Measurements from ENCODE around the gene CRAT. TPM values are rescaled to one million over a fixed set of nuclear protein-coding genes. Genes with fewer than 3 reads are reported as not detected.
A peak's percentile ranks its signal among the peaks of the same experiment; 100 is the strongest.
"Not testable (repeated sequence)": the region's sequence is repeated elsewhere in the genome, so short reads cannot be mapped to it uniquely, and the experiment has no call there.

Gene CRAT
- total and polyA plus RNA-seq, 7 experiments from 2014 or later = 7.2 to 20.1 (median 11.4) TPM

- CTCF ChIA-PET = interaction anchor here (0.6 kb wide), 2 partner anchors 30 to 1318 kb away, joined by 3 read pairs; no protein-coding TSS in a partner anchor
- Mint-ChIP-seq H3K4me1 (peaks cover 11 to 25% (median 15%) of the 10 kb centered on the region in 7 donors), H3K27me3 (no peaks in the 10 kb centered on the region), H3K4me3 (no peak overlapping the region), H3K9me3 (no peaks in the 10 kb centered on the region), H3K36me3 (peaks cover 0 to 19% (median 5%) of the 10 kb centered on the region in 5 donors), H3K27ac (no peak overlapping the region)
- Histone ChIP-seq H3K4me1 (ENCODE audit: control insufficient read depth in 2 of 2, insufficient read depth in 2 of 2, low read length in 2 of 2) (peaks cover 4% of the 10 kb centered on the region in 2 donors), H3K4me3 (ENCODE audit: low read length) (no peak overlapping the region), H3K9me3 (ENCODE audit: control insufficient read depth in 2 of 3, low read length in 3 of 3) (no peaks in the 10 kb centered on the region), H3K27ac (ENCODE audit: low read depth, low read length) (no peak overlapping the region), H3K36me3 (ENCODE audit: control insufficient read depth in 2 of 3, insufficient read depth in 3 of 3, low read length in 3 of 3) (peaks cover 0 to 28% (median 6%) of the 10 kb centered on the region in 3 experiments), H3K27me3 (ENCODE audit: control insufficient read depth in 2 of 2, insufficient read depth in 2 of 2, low read length in 2 of 2) (no peaks in the 10 kb centered on the region)
- DNase-seq (no peak), ATAC-seq (no peak)
- POLR2A ChIA-PET = no interaction called here
- intact Hi-C loops (cut with micrococcal nuclease) = loop anchor here in 1 of 2 donors (10.0 kb wide), 1 partner anchor 926 kb away; the partner anchor contains the start of gene FNBP1
Measured at GRCh38 chr9:129118799-129119198, 8.2 kb upstream of the CRAT start.

- Histone ChIP-seq H3K27me3 (ENCODE audit: control insufficient read depth in 2 of 2, insufficient read depth in 2 of 2, low read length in 2 of 2) (no peaks in the 10 kb centered on the region), H3K4me1 (ENCODE audit: control insufficient read depth in 2 of 2, insufficient read depth in 2 of 2, low read length in 2 of 2) (peaks cover 10% of the 10 kb centered on the region in 2 donors), H3K4me3 (ENCODE audit: low read length) (no peak overlapping the region), H3K27ac (ENCODE audit: low read depth, low read length) (no peak overlapping the region), H3K36me3 (ENCODE audit: control insufficient read depth in 2 of 3, insufficient read depth in 3 of 3, low read length in 3 of 3) (peaks cover 0 to 8% (median 0%) of the 10 kb centered on the region in 3 experiments), H3K9me3 (ENCODE audit: control insufficient read depth in 2 of 3, low read length in 3 of 3) (no peaks in the 10 kb centered on the region)
- ChIA-PET CTCF (interaction anchor here (0.7 to 2.3 kb wide), 3 partner anchors 16 to 511 kb away, joined by 3 to 7 read pairs (median 3); no protein-coding TSS in a partner anchor), POLR2A (interaction anchor here (1.2 kb wide), 1 partner anchor 33 kb away, joined by 3 read pairs; the partner anchor contains the start of gene DOLPP1)
- peak overlapping the region in 3 of 9 donors; percentile 13 to 38 (median 20) for H3K27ac Mint-ChIP-seq
- ATAC-seq (no peak), DNase-seq (no peak)
- H3K4me1 Mint-ChIP-seq = peaks cover 23 to 45% (median 29%) of the 10 kb centered on the region in 7 donors
- peak overlapping the region in 2 of 10 donors; percentile 38 to 85 for H3K4me3 Mint-ChIP-seq
- intact Hi-C loops (cut with micrococcal nuclease) = loop anchor here in 1 of 2 donors (5.0 to 10.0 kb wide), 3 partner anchors 231 to 931 kb away; partner anchors contain the start of genes FNBP1, KYAT1 and LRRC8A
- no peaks in the 10 kb centered on the region for H3K27me3 Mint-ChIP-seq
- no peaks in the 10 kb centered on the region for H3K9me3 Mint-ChIP-seq
- H3K36me3 Mint-ChIP-seq = peaks cover 0 to 2% (median 0%) of the 10 kb centered on the region in 5 donors
Measured at GRCh38 chr9:129113645-129114304, 3.2 kb upstream of the CRAT start.

GRCh38 chr9:129112526-129112925 is 1.9 kb upstream of the CRAT start:
- intact Hi-C loops (cut with micrococcal nuclease) = loop anchor here in 1 of 2 donors (5.0 to 10.0 kb wide), 3 partner anchors 230 to 932 kb away; partner anchors contain the start of genes FNBP1, KYAT1 and LRRC8A
- H3K27ac Mint-ChIP-seq = peak overlapping the region in 4 of 9 donors; percentile 93 to 97 (median 96)

GRCh38 chr9:129111528-129112151 is 1.0 kb upstream of the CRAT start:
- peak overlapping the region; percentile 87 for H3K27ac ChIP-seq (ENCODE audit: low read depth, low read length)
- Mint-ChIP-seq H3K27ac (peak overlapping the region; percentile 83 to 97 (median 90)), H3K36me3 (peaks cover 0 to 2% (median 0%) of the 10 kb centered on the region in 5 donors), H3K27me3 (no peaks in the 10 kb centered on the region), H3K4me3 (peak overlapping the region; percentile 88 to 97 (median 92)), H3K4me1 (peaks cover 26 to 45% (median 29%) of the 10 kb centered on the region in 7 donors), H3K9me3 (no peaks in the 10 kb centered on the region)
- ChIA-PET POLR2A (interaction anchor here (0.9 to 1.4 kb wide), 5 partner anchors 13 to 513 kb away, joined by 3 to 4 read pairs (median 3); no protein-coding TSS in a partner anchor), CTCF (interaction anchor here (0.6 to 1.3 kb wide), 2 partner anchors 513 to 525 kb away, joined by 3 read pairs; no protein-coding TSS in a partner anchor)
- no peaks in the 10 kb centered on the region for H3K27me3 ChIP-seq (ENCODE audit: control insufficient read depth in 2 of 2, insufficient read depth in 2 of 2, low read length in 2 of 2)
- H3K4me3 ChIP-seq (ENCODE audit: low read length) = peak overlapping the region; percentile 82
- intact Hi-C loops (cut with micrococcal nuclease) = loop anchor here (1.0 to 10.0 kb wide), 10 partner anchors 20 to 933 kb away; partner anchors contain the start of genes DOLK (in 1 of the 2), FNBP1 (in 1 of the 2), KYAT1 (in 1 of the 2) and LRRC8A (in 1 of the 2)
- peaks cover 10% of the 10 kb centered on the region in 2 donors for H3K4me1 ChIP-seq (ENCODE audit: control insufficient read depth in 2 of 2, insufficient read depth in 2 of 2, low read length in 2 of 2)
- ATAC-seq (no peak), DNase-seq (no peak)
- no peaks in the 10 kb centered on the region for H3K9me3 ChIP-seq (ENCODE audit: control insufficient read depth in 2 of 3, low read length in 3 of 3)
- peaks cover 0 to 12% (median 0%) of the 10 kb centered on the region in 3 experiments for H3K36me3 ChIP-seq (ENCODE audit: control insufficient read depth in 2 of 3, insufficient read depth in 3 of 3, low read length in 3 of 3)

More at GRCh38 chr9:129112526-129112925, 1.9 kb upstream of the CRAT start:
- CTCF ChIA-PET = interaction anchor here (2.3 kb wide), 1 partner anchor 19 kb away, joined by 7 read pairs; no protein-coding TSS in a partner anchor
- H3K9me3 Mint-ChIP-seq; H3K9me3 ChIP-seq (ENCODE audit: control insufficient read depth in 2 of 3, low read length in 3 of 3); ATAC-seq; H3K36me3 ChIP-seq (ENCODE audit: control insufficient read depth in 2 of 3, insufficient read depth in 3 of 3, low read length in 3 of 3); H3K27me3 Mint-ChIP-seq; H3K36me3 Mint-ChIP-seq; DNase-seq; H3K27me3 ChIP-seq (ENCODE audit: control insufficient read depth in 2 of 2, insufficient read depth in 2 of 2, low read length in 2 of 2): not testable (repeated sequence)
- Mint-ChIP-seq H3K4me3 (peak overlapping the region; percentile 88 to 97 (median 92)), H3K4me1 (peaks cover 24 to 45% (median 29%) of the 10 kb centered on the region in 7 donors)
- H3K27ac ChIP-seq (ENCODE audit: low read depth, low read length) = peak overlapping the region; percentile 87
- POLR2A ChIA-PET = interaction anchor here (1.2 to 1.4 kb wide), 2 partner anchors 17 to 146 kb away, joined by 3 read pairs; no protein-coding TSS in a partner anchor
- H3K4me1 ChIP-seq (ENCODE audit: control insufficient read depth in 2 of 2, insufficient read depth in 2 of 2, low read length in 2 of 2) = peaks cover 10% of the 10 kb centered on the region in 2 donors
- H3K4me3 ChIP-seq (ENCODE audit: low read length) = peak overlapping the region; percentile 82

- Histone ChIP-seq H3K4me1 (ENCODE audit: control insufficient read depth in 2 of 2, insufficient read depth in 2 of 2, low read length in 2 of 2) (peaks cover 10% of the 10 kb centered on the region in 2 donors), H3K27me3 (ENCODE audit: control insufficient read depth in 2 of 2, insufficient read depth in 2 of 2, low read length in 2 of 2) (no peaks in the 10 kb centered on the region), H3K36me3 (ENCODE audit: control insufficient read depth in 2 of 3, insufficient read depth in 3 of 3, low read length in 3 of 3) (peaks cover 0 to 12% (median 0%) of the 10 kb centered on the region in 3 experiments), H3K9me3 (ENCODE audit: control insufficient read depth in 2 of 3, low read length in 3 of 3) (no peaks in the 10 kb centered on the region), H3K4me3 (ENCODE audit: low read length) (peak overlapping the region; percentile 82), H3K27ac (ENCODE audit: low read depth, low read length) (peak overlapping the region; percentile 87)
- H3K27me3 Mint-ChIP-seq = no peaks in the 10 kb centered on the region
- intact Hi-C loops (cut with micrococcal nuclease) = loop anchor here (1.0 to 10.0 kb wide), 9 partner anchors 29 to 935 kb away; partner anchors contain the start of genes DOLPP1 (in 2 of the 2), FNBP1 (in 1 of the 2), KYAT1 (in 1 of the 2) and LRRC8A (in 1 of the 2)
- peak overlapping the region; percentile 36 to 97 (median 92) for H3K4me3 Mint-ChIP-seq
- DNase-seq (peak in 1 of 9 donors; percentile 22), ATAC-seq (no peak)
- H3K36me3 Mint-ChIP-seq = peaks cover 0 to 2% (median 0%) of the 10 kb centered on the region in 5 donors
- H3K9me3 Mint-ChIP-seq = no peaks in the 10 kb centered on the region
- peaks cover 24 to 41% (median 28%) of the 10 kb centered on the region in 7 donors for H3K4me1 Mint-ChIP-seq
- ChIA-PET POLR2A (interaction anchor here (0.6 to 1.0 kb wide), 4 partner anchors 14 to 31 kb away, joined by 3 to 4 read pairs (median 3); no protein-coding TSS in a partner anchor), CTCF (interaction anchor here (1.4 kb wide), 1 partner anchor 512 kb away, joined by 3 read pairs; no protein-coding TSS in a partner anchor)
- peak overlapping the region in 3 of 9 donors; percentile 32 to 97 (median 69) for H3K27ac Mint-ChIP-seq
Measured at GRCh38 chr9:129109952-129110739, 447 bp downstream of the CRAT start.

All from naive thymus-derived CD4-positive, alpha-beta T cell (primary cell).